NCI-H187 (cell line): ENCODE results near the gene POU4F1.

ENCODE experiments used
- DNase-seq, 2 experiments: peaks; one replicate each; lab custom pipeline; 2025; lab: John Stamatoyannopoulos, UW

Gene POU4F1

GRCh38 chr13:78592584-78592983, 10.8 kb downstream of the POU4F1 start:
- DNase-seq, result no peak

GRCh38 chr13:78589206-78589605, 14.1 kb downstream of the POU4F1 start:
- DNase-seq, result no peak

- DNase-seq, result no peak
Measured at GRCh38 chr13:78587395-78587794, 16.0 kb downstream of the POU4F1 start.

- DNase-seq, result no peak
Measured at GRCh38 chr13:78586706-78587105, 16.6 kb downstream of the POU4F1 start.

- DNase-seq, result no peak
Measured at GRCh38 chr13:78576261-78576660, 27.1 kb downstream of the POU4F1 start.

GRCh38 chr13:78572459-78572858, 30.9 kb downstream of the POU4F1 start:
- no peak for DNase-seq

- no peak for DNase-seq
Measured at GRCh38 chr13:78569029-78569428, 34.3 kb downstream of the POU4F1 start.

GRCh38 chr13:78566631-78567030, 36.7 kb downstream of the POU4F1 start:
- no peak for DNase-seq

- DNase-seq, result no peak
Measured at GRCh38 chr13:78562237-78562889, 41.0 kb downstream of the POU4F1 start.
